Skin of body (tissue), 2 donors: ENCODE results near the gene MOGAT3. TPM values are rescaled to one million over a fixed set of nuclear protein-coding genes. Genes with fewer than 3 reads are reported as not detected.

Experiments
- DNase-seq: peaks from one replicate; lab custom pipeline; 2025; lab: John Stamatoyannopoulos, UW
- total RNA-seq: library from RNA; depleted of rRNA; stranded (reverse); fragments of >200 nt; gene quantifications from one replicate; pipeline ENCODE4 v1.2.3, GENCODE V29; 2014

The MOGAT3 gene
- not detected for total RNA-seq

- DNase-seq = no peak
These were observed at the start of gene MOGAT3 for GRCh38 chr7:101200862-101201599. Gene MOGAT3, minus strand, starts transcription at chr7:101201036. Its CDS starts 182 bp downstream, at chr7:101200854.

GRCh38 chr7:101250324-101250723, 49.5 kb upstream of the MOGAT3 start:
- no peak for DNase-seq

- no peak for DNase-seq
These were observed 47.4 kb upstream of the MOGAT3 start for GRCh38 chr7:101248276-101248675.

GRCh38 chr7:101245147-101245668, 44.4 kb upstream of the MOGAT3 start:
- DNase-seq = no peak

- DNase-seq = peak; percentile 86
These were observed 43.7 kb upstream of the MOGAT3 start, which contains the start of gene FIS1 for GRCh38 chr7:101244375-101245146. Gene FIS1, minus strand, starts transcription at chr7:101245081. Its CDS starts 77 bp downstream, at chr7:101245004.

GRCh38 chr7:101243646-101244374, 43.0 kb upstream of the MOGAT3 start:
- peak; percentile 17 for DNase-seq

GRCh38 chr7:101241443-101242349, 40.9 kb upstream of the MOGAT3 start:
- no peak for DNase-seq

GRCh38 chr7:101241015-101241363, 40.2 kb upstream of the MOGAT3 start:
- no peak for DNase-seq

- DNase-seq = no peak
These were observed 39.6 kb upstream of the MOGAT3 start for GRCh38 chr7:101240226-101241014.

GRCh38 chr7:101239951-101240220, 39.0 kb upstream of the MOGAT3 start:
- DNase-seq = no peak

- no peak for DNase-seq
These were observed 38.5 kb upstream of the MOGAT3 start for GRCh38 chr7:101239191-101239950.

GRCh38 chr7:101238226-101239182, 37.7 kb upstream of the MOGAT3 start:
- no peak for DNase-seq

GRCh38 chr7:101237206-101238067, 36.6 kb upstream of the MOGAT3 start, which contains the start of gene CLDN15:
Gene CLDN15, minus strand, starts transcription at chr7:101237802. Its CDS starts 221 bp downstream, at chr7:101237581.
- peak; percentile 65 for DNase-seq

GRCh38 chr7:101236292-101236835, 35.5 kb upstream of the MOGAT3 start:
- no peak for DNase-seq

GRCh38 chr7:101235522-101235921, 34.7 kb upstream of the MOGAT3 start:
- no peak for DNase-seq

- DNase-seq = no peak
These were observed 34.2 kb upstream of the MOGAT3 start for GRCh38 chr7:101235050-101235449.

- no peak for DNase-seq
These were observed 33.8 kb upstream of the MOGAT3 start for GRCh38 chr7:101234636-101235035.
